ENCODE data around the gene C4BPA.

C4BPA gene

DNA sequence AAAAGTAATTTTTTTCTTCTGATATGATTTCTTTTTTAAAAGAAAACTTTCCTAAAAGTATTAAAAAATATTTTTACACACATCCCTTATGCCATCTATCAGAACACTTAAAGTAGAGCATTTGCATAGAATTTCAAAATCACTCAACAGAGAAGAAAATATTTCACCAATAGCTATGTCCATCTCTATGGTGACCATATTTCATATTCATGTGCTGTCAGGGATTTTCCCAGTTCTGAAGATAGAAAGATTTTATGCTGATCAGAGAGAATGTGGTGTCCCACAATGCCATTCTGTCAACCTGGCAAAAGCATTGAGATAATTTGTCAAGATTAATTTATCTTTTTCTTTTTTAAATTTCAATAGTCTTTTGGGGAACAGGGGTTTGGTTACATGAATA is 87.0 kb downstream of the C4BPA start:
- DNase-seq (ENCODE audit: low spot score), result no peak

DNA sequence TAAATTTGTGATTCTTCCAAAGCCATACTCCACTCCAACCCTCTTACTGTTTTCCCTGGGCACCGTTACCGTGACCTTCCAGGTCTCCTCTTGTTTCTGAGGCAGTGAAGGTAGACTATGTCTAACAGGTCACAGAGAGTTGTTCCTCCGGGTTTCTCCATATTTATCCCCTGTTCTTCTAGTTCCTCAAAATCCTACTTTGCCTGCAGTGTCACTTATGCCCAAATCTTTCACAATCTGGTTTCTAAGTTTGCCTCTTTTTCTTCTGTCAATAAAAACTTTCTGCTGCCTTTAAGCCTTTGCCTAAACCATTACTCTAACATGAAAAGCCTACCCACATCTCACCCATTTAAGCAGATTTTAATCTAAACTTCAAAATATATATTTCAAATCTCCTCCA is 87.7 kb downstream of the C4BPA start:
- no peak for DNase-seq (ENCODE audit: low spot score)

DNA sequence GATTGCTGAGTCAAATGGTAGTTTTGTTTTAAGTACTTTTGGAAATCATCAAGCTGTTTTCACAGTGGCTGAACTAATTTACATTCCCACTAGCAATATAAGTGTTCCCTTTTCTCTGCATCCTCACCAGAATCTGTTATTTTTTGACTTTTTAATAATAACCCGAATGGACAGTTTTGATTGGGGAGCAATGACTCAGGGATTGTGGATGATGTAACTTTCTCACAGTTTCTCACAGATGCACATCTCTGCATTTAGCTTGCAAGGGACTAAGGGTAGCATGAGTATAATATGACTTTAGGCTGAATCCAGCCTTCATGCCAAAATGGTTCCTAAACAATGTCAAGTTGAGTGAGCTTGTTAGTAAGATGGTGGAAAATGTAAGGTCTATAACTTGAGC is 90.2 kb downstream of the C4BPA start:
- no peak for DNase-seq (ENCODE audit: low spot score)
